ENCODE measurements around the gene RUFY3. TPM values are rescaled to one million over a fixed set of nuclear protein-coding genes. Genes with fewer than 3 reads are reported as not detected.
"Not testable (repeated sequence)": the region's sequence is repeated elsewhere in the genome, so short reads cannot be mapped to it uniquely, and the experiment has no call there.

RUFY3 gene
- total and polyA plus RNA-seq, 4 donors: 17.2 to 122 (median 43.2) TPM

DNA sequence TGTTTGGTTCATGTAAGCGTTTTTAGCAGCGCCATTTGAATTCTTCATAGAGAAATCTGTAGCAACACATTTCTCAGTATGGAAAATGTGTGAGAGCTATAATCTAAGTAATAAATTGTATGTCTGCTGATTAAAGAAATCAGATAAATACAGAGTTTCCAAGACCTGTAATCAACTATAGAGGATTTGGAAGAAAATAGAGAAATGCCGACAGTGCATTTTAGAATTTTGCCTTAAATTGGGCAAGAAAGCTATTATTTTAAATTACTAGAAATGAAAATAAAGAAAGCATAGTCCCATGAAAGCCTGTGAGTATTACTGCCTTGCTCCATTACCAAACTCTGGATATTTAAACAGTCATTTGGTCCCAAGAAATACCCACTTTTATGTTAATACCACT, 2.7 kb downstream of the RUFY3 start:
- DNase-seq: no peak
- Histone ChIP-seq H3K9ac (ENCODE audit: insufficient read depth in 1 of 2, low read length in 2 of 2) (no peak overlapping the region), H3K4me3 (no peak overlapping the region), H3K27ac (ENCODE audit: low read depth in 1 of 2, low read length in 1 of 2) (no peak overlapping the region), H3K9me3 (ENCODE audit: control insufficient read depth in 4 of 4, insufficient read depth in 3 of 4, low read length in 3 of 4) (no peaks in the 10 kb centered on the region), H3K4me1 (ENCODE audit: control insufficient read depth in 5 of 5, insufficient read depth in 5 of 5, low read length in 5 of 5) (peaks cover 0 to 24% (median 4%) of the 10 kb centered on the region in 5 donors), H3K27me3 (ENCODE audit: control insufficient read depth in 3 of 3, insufficient read depth in 3 of 3, low read length in 2 of 3) (no peaks in the 10 kb centered on the region), H3K36me3 (ENCODE audit: control insufficient read depth in 4 of 4, insufficient read depth in 4 of 4, low read length in 4 of 4) (peaks cover 0 to 3% (median 0%) of the 10 kb centered on the region in 4 donors)
- no peak for ATAC-seq (ENCODE audit: insufficient read depth, low FRiP score)
- 94 to 99% methylated on average over 3 of the region's 3 CpGs for WGBS, 2 donors
- TF ChIP-seq, protein P1, sequence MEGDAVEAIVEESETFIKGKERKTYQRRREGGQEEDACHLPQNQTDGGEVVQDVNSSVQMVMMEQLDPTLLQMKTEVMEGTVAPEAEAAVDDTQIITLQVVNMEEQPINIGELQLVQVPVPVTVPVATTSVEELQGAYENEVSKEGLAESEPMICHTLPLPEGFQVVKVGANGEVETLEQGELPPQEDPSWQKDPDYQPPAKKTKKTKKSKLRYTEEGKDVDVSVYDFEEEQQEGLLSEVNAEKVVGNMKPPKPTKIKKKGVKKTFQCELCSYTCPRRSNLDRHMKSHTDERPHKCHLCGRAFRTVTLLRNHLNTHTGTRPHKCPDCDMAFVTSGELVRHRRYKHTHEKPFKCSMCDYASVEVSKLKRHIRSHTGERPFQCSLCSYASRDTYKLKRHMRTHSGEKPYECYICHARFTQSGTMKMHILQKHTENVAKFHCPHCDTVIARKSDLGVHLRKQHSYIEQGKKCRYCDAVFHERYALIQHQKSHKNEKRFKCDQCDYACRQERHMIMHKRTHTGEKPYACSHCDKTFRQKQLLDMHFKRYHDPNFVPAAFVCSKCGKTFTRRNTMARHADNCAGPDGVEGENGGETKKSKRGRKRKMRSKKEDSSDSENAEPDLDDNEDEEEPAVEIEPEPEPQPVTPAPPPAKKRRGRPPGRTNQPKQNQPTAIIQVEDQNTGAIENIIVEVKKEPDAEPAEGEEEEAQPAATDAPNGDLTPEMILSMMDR (IDR thresholded peaks at IDR 0.05; ENCODE audit: control extremely low read depth, extremely low read depth): no peak

DNA sequence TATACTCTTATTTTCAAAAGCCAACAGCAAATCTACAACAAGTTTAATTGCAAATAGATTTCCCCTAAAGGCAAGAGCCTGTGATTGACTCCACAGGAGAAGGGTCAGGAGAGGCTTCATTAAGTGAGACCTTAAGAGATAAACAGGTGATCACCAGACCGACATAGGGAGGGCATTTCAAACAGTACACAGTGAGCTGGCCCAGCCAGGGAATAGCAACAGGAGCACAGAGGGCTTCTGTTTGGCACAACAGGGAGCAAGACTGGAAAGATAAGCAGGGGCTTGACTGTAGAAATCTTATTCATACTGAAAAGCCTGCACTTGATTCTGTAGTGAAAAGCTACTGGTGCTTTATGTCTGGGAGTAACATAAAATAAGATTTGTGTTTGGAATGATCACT, 3.9 kb downstream of the RUFY3 start:
- Histone ChIP-seq H3K36me3 (ENCODE audit: control insufficient read depth in 4 of 4, insufficient read depth in 4 of 4, low read length in 4 of 4) (peaks cover 0 to 3% (median 0%) of the 10 kb centered on the region in 4 donors), H3K9me3 (ENCODE audit: control insufficient read depth in 4 of 4, insufficient read depth in 3 of 4, low read length in 3 of 4) (no peaks in the 10 kb centered on the region), H3K4me1 (ENCODE audit: control insufficient read depth in 5 of 5, insufficient read depth in 5 of 5, low read length in 5 of 5) (peaks cover 0 to 26% (median 4%) of the 10 kb centered on the region in 5 donors), H3K27ac (ENCODE audit: low read depth in 1 of 2, low read length in 1 of 2) (no peak overlapping the region), H3K4me3 (no peak overlapping the region), H3K9ac (ENCODE audit: insufficient read depth in 1 of 2, low read length in 2 of 2) (no peak overlapping the region), H3K27me3 (ENCODE audit: control insufficient read depth in 3 of 3, insufficient read depth in 3 of 3, low read length in 2 of 3) (no peaks in the 10 kb centered on the region)
- no peak for ATAC-seq (ENCODE audit: insufficient read depth, low FRiP score)
- TF ChIP-seq, protein P1 (IDR thresholded peaks at IDR 0.05; ENCODE audit: control extremely low read depth, extremely low read depth): no peak
- 80% methylated on average over 1 of the region's 1 CpG for WGBS, 2 donors
- no peak for DNase-seq

DNA sequence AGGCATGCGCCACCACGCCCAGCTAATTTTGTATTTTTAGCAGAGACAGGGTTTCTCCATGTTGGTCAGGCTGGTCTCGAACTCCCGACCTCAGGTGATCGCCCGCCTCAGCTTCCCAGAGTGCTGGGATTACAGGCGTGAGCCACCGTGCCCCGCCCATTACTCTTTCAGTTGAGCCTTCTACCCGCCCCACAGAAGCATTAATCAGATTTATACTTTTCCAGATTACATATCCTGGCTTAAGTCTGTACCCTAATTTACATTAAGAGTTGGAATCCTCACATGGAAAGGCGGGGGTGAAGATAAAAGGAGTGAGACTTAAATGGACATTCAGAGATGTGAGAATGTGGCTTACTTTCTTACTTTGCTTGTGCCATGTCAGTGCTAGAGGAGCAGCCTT, 4.8 kb downstream of the RUFY3 start:
- H3K27ac ChIP-seq (ENCODE audit: low read depth in 1 of 2, low read length in 1 of 2); ATAC-seq (ENCODE audit: insufficient read depth, low FRiP score); H3K9me3 ChIP-seq (ENCODE audit: control insufficient read depth in 4 of 4, insufficient read depth in 3 of 4, low read length in 3 of 4); DNase-seq; H3K27me3 ChIP-seq (ENCODE audit: control insufficient read depth in 3 of 3, insufficient read depth in 3 of 3, low read length in 2 of 3); H3K4me3 ChIP-seq; H3K9ac ChIP-seq (ENCODE audit: insufficient read depth in 1 of 2, low read length in 2 of 2); H3K36me3 ChIP-seq (ENCODE audit: control insufficient read depth in 4 of 4, insufficient read depth in 4 of 4, low read length in 4 of 4): not testable (repeated sequence)
- WGBS, 2 donors: 98% methylated on average over 11 of the region's 11 CpGs
- H3K4me1 ChIP-seq (ENCODE audit: control insufficient read depth in 5 of 5, insufficient read depth in 5 of 5, low read length in 5 of 5): peaks cover 0 to 29% (median 4%) of the 10 kb centered on the region in 5 donors

DNA sequence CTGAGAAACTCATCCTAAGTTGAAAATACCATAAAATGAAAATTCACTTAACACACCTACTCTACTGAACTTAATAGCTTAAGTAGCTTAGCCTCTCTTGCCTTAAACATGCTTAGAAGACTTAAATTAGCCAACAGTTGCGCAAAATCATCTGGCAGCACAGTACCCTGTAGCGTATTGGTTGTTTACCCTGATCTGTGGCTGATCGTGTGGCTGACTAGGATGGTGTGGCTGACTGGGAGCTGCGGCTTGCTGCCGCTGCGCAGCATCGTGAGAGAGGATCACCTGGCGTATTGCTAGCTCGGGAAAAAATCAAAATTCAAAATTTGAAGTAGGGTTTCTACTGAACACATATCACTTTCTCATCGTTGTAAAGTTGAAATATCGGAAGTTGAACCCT, 6.3 kb downstream of the RUFY3 start:
- Histone ChIP-seq H3K4me3 (no peak overlapping the region), H3K27ac (ENCODE audit: low read depth in 1 of 2, low read length in 1 of 2) (no peak overlapping the region), H3K9ac (ENCODE audit: insufficient read depth in 1 of 2, low read length in 2 of 2) (peak overlapping the region in 1 of 2 donors; percentile 32), H3K9me3 (ENCODE audit: control insufficient read depth in 4 of 4, insufficient read depth in 3 of 4, low read length in 3 of 4) (no peaks in the 10 kb centered on the region), H3K27me3 (ENCODE audit: control insufficient read depth in 3 of 3, insufficient read depth in 3 of 3, low read length in 2 of 3) (no peaks in the 10 kb centered on the region), H3K4me1 (ENCODE audit: control insufficient read depth in 5 of 5, insufficient read depth in 5 of 5, low read length in 5 of 5) (peaks cover 0 to 18% (median 0%) of the 10 kb centered on the region in 5 donors), H3K36me3 (ENCODE audit: control insufficient read depth in 4 of 4, insufficient read depth in 4 of 4, low read length in 4 of 4) (peaks cover 0 to 3% (median 0%) of the 10 kb centered on the region in 4 donors)
- ATAC-seq (ENCODE audit: insufficient read depth, low FRiP score) (no peak), DNase-seq (peak in 1 of 3 donors; percentile 60)
- TF ChIP-seq, protein P1 (IDR thresholded peaks at IDR 0.05; ENCODE audit: control extremely low read depth, extremely low read depth): no peak
- 75 to 79% methylated on average over 11 of the region's 11 CpGs for WGBS, 2 donors

DNA sequence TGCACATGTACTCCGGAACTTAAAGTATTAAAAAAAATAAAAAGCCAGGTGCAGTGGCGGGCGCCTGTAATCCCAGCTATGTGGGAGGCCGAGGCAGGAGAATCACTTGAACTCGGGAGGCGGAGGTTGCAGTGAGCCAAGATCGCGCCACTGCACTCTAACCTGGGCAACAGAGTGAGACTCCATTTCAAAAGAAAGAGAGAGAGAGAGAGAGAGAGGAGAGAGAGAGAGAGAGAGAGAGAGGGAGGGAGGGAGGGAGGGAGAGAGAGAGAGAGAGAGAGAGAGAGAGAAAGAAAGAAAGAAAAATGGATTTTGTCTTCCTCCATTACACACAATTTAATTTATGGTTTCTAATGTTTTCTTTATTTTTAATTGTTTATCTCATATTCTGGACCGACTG, 11.1 kb downstream of the RUFY3 start:
- peaks cover 0 to 19% (median 3%) of the 10 kb centered on the region in 5 donors for H3K4me1 ChIP-seq (ENCODE audit: control insufficient read depth in 5 of 5, insufficient read depth in 5 of 5, low read length in 5 of 5)
- not testable (repeated sequence) for H3K36me3 ChIP-seq (ENCODE audit: control insufficient read depth in 4 of 4, insufficient read depth in 4 of 4, low read length in 4 of 4); H3K4me3 ChIP-seq; H3K9me3 ChIP-seq (ENCODE audit: control insufficient read depth in 4 of 4, insufficient read depth in 3 of 4, low read length in 3 of 4); H3K27me3 ChIP-seq (ENCODE audit: control insufficient read depth in 3 of 3, insufficient read depth in 3 of 3, low read length in 2 of 3); H3K9ac ChIP-seq (ENCODE audit: insufficient read depth in 1 of 2, low read length in 2 of 2); ATAC-seq (ENCODE audit: insufficient read depth, low FRiP score); DNase-seq; H3K27ac ChIP-seq (ENCODE audit: low read depth in 1 of 2, low read length in 1 of 2)
- WGBS, 2 donors: 95 to 97% methylated on average over 9 of the region's 9 CpGs

Data from lung (tissue), 12 donors.